ENCODE measurements around the gene SLC25A39.
"Not testable (repeated sequence)": the region's sequence is repeated elsewhere in the genome, so short reads cannot be mapped to it uniquely, and the experiment has no call there.

The SLC25A39 gene

DNA sequence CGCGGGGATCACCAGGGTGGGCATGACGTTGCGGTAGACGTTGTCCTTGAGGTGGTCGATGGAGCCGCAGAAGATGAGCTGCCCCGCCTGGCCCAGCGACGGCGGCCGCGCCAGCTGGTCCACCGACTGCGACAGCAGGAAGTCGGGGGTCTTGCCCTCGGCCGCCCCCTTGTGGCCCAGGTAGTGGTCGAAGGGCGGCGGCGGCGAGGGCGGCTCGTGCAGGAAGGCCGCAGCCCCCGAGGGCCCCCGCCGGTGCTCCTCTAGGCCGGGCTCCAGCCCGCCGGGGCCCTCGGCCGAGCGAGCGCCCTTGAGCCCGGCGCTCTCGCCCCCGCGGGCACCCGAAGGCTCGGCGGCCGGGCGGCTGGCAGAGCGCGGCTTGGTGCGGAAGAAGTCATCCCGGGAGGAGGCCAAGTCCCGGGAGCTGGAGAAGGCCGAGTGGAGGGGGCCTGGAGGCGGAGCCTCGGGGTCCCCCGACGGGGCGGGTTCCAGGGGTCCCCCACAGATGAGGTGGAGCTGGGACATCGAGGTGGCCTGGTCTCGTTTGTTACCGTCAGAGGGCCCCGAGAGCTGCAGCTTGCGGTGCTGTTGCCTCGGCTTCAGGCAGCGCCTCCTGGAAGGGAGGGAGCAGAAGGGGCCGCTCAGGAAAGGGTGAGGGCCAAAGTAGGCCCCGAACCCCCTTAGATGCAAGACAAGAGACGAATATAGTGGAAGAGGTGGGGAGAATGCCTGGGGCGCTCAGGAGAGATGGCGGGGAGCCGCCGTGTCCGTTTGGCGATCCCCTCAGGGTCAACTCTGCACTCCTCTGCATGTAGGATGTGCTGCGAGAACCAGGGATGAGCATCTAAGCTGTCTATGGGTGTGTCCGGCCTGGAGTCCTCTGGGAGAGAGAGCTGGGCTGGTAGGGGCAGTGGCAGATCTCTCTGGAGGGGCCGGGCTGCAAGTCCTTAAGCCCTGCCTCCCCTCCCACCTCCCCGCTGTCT, 30.2 kb upstream of the SLC25A39 start:
- no peak for DNase-seq (ENCODE audit: low read depth, low spot score)

DNA sequence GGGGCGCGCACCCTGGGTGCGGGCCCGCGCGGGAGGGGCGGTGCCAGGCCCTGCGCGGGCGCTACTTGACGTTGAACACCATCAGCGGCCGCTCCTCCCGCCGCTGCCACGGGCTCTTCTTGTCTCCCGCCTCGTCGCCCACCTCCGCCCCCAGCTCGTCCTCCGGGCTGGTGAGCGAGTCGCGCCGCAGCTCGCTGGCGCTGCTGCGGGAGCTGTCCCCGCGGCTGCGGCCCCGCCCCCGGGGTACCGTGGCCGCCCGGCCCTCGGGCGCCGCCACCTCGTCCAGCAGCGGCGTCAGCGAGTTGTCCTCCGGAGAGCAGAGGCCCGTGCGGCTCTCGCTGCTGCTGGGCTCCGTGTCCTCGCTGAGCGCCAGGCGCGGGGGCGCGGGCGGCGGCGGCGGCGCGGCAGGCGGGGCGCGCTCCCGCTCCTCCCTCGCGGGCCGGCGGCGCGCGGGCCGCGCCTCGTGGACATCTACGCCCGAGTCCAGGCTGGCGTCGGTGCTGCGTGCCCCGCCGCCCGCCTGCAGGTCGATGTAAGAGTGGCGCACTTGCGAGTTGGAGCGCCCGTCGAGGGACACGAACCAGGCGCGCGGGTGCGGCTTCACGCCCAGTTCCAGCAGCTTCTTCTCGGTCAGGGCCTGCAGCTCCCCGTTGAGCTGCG, 29.2 kb upstream of the SLC25A39 start:
- DNase-seq (ENCODE audit: low read depth, low spot score), result no peak

- DNase-seq (ENCODE audit: low read depth, low spot score), result no peak
Observed at GRCh38 chr17:44352828-44353671, 28.4 kb upstream of the SLC25A39 start.

- no peak for DNase-seq (ENCODE audit: low read depth, low spot score)
Observed at GRCh38 chr17:44351961-44352827, 27.6 kb upstream of the SLC25A39 start.

- DNase-seq (ENCODE audit: low read depth, low spot score), result no peak
Observed at GRCh38 chr17:44351464-44351863, 26.8 kb upstream of the SLC25A39 start.

DNA sequence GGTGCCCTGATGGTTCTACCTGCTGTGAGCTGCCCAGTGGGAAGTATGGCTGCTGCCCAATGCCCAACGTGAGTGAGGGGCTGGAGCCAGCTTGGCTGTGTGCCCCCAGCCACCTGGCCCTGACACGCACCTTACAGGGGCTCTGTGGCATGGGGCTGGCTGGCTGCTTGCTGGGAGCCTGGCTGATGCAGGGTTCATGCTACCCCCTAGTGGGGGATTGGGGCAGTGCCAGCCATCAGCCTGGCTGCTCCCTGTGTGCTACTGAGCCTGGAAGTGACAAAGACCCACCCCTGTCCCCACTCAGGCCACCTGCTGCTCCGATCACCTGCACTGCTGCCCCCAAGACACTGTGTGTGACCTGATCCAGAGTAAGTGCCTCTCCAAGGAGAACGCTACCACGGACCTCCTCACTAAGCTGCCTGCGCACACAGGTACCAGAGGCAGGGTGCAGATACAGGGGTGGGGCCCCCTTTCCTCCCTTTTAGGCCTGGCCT, 26.2 kb upstream of the SLC25A39 start:
- DNase-seq (ENCODE audit: low read depth, low spot score), result no peak

DNA sequence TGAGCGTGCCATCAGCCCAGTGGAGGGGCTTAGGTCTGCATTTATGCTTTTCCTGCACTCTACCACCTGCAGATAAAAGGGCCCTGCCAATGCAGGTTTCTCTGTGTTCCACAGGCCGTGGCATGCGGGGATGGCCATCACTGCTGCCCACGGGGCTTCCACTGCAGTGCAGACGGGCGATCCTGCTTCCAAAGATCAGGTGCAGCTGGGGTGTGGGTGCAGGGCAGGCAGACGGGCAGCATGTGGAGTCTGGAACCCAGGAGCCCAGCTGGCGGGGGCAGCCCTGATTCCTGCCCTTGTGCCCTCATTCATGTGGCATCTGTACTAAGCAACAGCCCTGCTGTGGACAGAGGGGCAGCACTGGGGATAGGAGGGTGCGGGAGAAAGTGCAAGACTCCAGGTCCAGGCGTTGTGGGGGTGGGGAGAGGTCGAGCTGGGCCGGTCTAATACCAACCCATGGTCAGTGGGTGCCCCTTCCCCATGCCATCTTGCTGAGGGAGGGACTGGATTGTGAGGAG, 25.0 kb upstream of the SLC25A39 start:
- no peak for DNase-seq (ENCODE audit: low read depth, low spot score)

GRCh38 chr17:44348988-44349364, 24.4 kb upstream of the SLC25A39 start:
- DNase-seq (ENCODE audit: low read depth, low spot score), result no peak

- no peak for DNase-seq (ENCODE audit: low read depth, low spot score)
Observed at GRCh38 chr17:44348234-44348987, 23.8 kb upstream of the SLC25A39 start.

GRCh38 chr17:44347206-44348055, 22.8 kb upstream of the SLC25A39 start:
- not testable (repeated sequence) for DNase-seq (ENCODE audit: low read depth, low spot score)

DNA sequence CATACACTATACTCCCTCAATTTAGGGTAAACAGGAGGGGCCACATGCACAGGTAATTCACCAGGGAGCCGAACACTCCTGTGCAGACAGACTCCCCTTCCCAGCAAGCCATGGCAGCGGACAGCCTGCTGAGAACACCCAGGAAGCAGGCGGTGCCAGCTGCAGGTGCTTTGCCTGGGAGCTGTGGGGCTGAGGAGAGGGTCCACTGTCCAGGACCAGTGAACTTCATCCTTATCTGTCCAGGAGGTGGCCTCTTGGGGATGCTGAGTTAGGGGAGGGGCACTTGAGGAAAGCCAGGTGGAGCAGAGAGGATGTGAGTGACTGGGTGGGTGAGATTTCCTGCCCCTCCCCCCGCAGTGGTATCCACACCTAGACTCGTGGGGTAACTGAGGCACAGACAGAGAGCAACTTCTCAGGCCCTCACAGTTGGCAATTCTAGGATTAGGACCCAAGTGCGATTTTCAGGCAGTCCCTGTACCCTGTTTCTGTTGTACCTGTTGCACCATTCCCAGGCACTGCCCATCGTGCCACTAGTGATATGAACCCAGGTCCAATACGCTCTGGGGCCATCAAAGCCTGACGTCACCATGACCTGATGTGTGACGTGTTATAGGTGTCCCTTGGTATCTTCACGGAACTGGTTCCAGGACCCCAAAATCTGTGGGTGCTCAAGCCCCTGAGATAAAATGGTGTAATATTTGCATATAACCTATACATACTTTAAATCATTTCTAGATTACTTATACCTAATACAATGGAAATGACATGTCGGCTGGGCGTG, 21.6 kb upstream of the SLC25A39 start:
- no peak for DNase-seq (ENCODE audit: low read depth, low spot score)

DNA sequence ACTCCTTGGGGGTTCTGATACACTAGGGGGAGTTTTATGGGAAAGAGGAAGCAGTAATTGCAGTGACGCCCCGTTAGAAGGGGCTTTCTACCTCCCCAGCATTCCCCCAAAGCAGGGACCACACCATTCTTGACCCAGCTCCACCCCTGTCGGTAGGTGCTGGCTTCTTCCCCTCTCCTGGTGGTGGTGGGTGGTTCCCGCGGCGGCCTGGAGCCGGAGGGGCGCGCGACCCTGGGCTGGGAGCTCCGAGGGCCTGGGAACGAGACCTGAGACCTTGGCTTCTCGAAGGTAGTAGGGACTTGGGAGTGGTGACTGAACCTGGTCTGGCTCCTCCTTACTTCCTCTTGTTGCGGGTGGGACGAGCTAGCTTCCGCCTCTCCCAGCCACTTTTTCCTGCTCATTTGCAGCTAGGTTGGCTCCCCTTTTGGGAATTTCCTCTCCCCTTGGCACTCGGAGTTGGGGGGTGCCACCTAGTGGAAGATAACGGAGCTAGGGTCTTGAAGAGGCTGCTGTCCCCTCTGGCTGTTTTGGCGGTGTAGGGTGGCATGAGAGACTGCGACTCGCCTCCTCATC, 20.9 kb upstream of the SLC25A39 start:
- DNase-seq (ENCODE audit: low read depth, low spot score), result no peak

DNA sequence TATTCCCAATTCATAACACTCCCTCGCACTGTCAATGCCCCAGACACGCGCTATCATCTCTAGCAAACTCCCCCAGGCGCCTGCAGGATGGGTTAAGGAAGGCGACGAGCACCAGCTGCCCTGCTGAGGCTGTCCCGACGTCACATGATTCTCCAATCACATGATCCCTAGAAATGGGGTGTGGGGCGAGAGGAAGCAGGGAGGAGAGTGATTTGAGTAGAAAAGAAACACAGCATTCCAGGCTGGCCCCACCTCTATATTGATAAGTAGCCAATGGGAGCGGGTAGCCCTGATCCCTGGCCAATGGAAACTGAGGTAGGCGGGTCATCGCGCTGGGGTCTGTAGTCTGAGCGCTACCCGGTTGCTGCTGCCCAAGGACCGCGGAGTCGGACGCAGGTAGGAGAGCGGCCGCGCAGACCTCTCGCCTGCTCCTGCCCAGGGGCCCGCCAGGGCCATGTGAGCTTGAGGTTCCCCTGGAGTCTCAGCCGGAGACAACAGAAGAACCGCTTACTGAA, 20.4 kb upstream of the SLC25A39 start, which contains the start of gene GRN:
TSS of gene GRN (plus strand) at position 364 of the 515 bp plus-strand sequence. CDS start 3,863 bp downstream, outside the sequence.
- DNase-seq (ENCODE audit: low read depth, low spot score), result peak; percentile 95

DNA sequence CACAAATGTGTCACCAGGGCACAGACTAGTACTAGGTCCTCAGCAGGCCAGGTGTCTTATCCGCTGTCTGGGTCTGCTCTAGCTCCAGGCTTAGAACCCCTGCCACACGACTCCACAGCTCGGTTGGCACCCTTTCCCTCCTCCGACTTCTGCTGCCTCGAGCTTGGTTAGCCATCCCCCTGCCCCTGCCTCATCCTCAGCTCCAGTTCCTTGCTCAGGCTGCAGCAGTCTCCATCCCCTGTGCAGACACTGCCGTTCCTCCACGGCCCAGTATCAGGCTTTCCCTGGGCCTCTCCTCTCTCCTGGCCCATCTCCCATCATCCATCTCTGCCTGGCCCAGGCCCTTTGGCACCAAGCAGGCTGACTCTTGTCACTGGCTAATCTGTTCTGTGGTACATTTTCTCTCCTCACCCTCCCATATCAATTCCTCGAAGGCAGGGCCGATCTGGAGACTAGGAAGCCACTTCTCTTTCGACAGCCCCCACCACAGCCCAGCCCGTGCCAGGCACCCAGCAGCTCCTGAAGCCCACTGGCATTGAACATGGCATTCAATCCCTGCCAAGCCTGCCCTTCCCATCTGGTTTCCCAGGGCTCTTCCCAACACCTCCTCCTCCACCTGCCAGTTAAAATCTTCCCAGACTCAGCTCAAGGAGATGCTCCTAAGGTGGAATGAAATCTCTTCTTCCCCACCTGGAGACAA, 19.0 kb upstream of the SLC25A39 start:
- no peak for DNase-seq (ENCODE audit: low read depth, low spot score)

DNA sequence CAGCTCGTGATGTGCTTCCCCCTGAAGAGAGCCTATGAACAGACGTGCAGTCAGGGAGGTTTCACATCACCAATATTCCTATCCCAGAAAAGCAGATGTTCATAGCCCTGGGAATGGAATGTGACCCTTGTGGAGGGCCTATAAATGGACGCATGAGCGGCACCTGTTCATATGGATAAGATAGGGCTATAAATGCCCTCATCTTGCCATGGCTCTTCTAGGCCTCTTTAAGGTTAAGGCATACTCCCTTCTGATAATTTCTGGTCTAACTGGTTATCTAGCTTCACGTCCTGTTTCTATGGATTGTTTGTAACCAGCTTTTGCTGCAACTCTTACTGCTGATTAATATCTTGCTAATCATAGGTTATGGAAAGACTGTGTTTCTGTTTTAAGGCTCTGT, 15.9 kb upstream of the SLC25A39 start:
- not testable (repeated sequence) for DNase-seq (ENCODE audit: low read depth, low spot score)

DNA sequence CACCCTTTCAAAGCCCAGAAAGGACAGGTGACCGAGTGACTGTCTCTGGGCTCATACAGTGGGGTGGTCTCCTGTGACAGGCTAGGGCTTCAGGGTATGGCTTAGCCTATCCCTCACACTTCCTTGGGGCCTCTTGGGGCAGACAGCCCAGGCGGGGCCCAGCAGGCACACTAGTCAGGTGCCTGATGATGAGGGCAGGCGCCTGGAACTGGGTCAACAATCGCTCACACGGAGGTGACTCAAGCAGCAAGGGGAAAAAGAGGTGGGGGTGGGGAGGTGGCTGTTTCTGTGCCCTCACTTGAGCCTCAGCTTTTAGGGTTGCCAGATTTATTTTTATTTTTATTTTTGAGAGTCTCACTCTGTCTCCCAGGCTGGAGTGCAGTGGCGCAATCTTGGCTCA, 14.1 kb upstream of the SLC25A39 start:
- DNase-seq (ENCODE audit: low read depth, low spot score), result no peak

GRCh38 chr17:44335968-44336367, 11.3 kb upstream of the SLC25A39 start:
- DNase-seq (ENCODE audit: low read depth, low spot score), result no peak
